HG03175 (cell line): ENCODE measurements around the gene DCDC1.
"Not testable (repeated sequence)": the region's sequence is repeated elsewhere in the genome, so short reads cannot be mapped to it uniquely, and the experiment has no call there.

ENCODE experiments used
- ATAC-seq: cut with Tn5 transposase; IDR thresholded peaks from one replicate; pipeline ENCODE4 v1.9.1; 2021; ENCODE audit warnings: mild to moderate bottlenecking, moderate library complexity; ENCODE audit not compliant: unreplicated experiment

The DCDC1 gene

GRCh38 chr11:31000381-31000780 is 369.2 kb downstream of the DCDC1 start:
- ATAC-seq, result no peak

- ATAC-seq, result no peak
Measured at GRCh38 chr11:30992513-30992849, 377.1 kb downstream of the DCDC1 start.

DNA sequence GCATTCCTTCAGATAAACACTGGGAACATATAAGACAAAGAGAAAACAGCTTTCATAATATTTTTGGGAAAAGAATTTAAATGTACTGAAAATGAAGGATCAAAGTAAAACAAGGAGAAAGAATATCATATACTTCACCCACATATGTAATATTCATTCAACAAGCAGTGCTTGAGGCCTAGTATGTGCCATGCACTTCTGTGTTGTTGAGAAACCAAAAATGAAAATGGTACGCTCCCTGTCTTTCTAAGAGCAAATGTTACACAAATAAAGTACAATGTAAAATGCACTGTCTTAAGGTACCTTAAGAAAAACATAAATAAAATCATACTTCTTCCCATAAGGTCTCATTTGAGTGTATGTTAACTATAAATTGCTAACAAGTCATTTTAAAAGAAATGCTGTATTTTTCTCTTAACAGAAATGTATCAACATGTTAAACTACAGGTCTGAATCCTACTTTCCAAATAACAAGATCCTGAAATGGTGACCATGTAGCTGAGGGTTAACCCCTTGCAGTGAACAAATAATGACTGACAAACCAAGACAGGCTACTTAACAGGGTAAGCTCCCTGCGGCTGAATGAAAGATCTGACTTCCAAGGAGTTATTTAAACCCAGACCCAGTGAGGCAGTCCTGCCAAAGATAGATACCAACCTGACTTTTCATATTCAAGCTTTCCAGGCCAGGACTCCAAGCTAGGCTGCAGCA is 377.6 kb downstream of the DCDC1 start:
- no peak for ATAC-seq

DNA sequence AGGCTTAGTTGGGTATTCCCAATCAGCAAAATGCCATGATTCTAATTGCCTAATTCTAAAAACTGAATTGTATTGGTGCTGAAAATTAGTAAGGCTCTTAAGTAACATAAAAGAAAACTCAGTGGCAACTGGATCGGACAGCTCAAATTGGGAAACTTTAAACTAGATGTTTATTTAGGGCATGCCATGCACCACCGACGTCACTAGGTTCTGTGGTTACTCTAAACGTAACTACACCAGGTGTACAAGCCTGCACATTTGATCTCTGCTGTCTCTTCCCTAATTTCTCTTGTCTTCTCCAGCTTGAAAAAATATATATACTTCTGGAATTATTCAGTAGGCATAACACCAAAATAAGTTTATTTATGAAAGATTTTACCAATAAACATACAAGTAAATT is 378.2 kb downstream of the DCDC1 start:
- ATAC-seq, result no peak

- ATAC-seq, result no peak
Measured at GRCh38 chr11:30990625-30991296, 378.8 kb downstream of the DCDC1 start.

GRCh38 chr11:30987819-30988218 is 381.7 kb downstream of the DCDC1 start:
- no peak for ATAC-seq

GRCh38 chr11:30985536-30985935 is 384.0 kb downstream of the DCDC1 start:
- ATAC-seq, result no peak

- no peak for ATAC-seq
Measured at GRCh38 chr11:30984827-30985226, 384.7 kb downstream of the DCDC1 start.

- no peak for ATAC-seq
Measured at GRCh38 chr11:30984442-30984816, 385.1 kb downstream of the DCDC1 start.

DNA sequence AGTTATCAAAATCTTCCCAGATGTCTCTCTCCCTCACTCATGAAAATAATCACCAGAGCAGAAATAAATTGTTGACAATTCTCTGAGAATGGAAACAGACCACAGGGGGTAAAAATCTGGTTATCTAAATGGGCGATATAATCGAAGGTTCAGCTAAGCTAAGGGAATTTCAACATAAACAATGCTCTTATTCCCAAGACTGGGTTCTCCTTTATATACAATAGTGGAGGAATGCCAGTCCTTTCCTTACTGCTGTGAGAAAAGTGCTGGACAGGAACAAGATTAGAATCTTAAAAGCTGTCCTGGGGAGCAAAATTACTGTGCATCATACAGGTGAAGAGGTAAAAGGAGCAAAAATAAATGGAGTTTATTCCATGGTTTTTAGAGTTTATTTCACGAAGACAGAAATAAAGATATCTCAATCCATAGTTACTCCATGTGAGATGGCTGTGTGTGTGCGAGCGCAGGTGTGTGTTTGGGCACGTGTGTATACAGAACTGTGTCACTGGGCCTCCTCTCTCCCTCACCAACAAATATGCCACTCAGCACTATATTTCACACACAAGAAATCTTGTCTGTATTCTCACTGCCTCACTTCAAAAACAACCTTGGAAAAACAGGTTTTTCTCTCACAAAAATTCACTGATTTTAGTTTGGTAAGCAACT is 385.6 kb downstream of the DCDC1 start:
- ATAC-seq, result no peak

DNA sequence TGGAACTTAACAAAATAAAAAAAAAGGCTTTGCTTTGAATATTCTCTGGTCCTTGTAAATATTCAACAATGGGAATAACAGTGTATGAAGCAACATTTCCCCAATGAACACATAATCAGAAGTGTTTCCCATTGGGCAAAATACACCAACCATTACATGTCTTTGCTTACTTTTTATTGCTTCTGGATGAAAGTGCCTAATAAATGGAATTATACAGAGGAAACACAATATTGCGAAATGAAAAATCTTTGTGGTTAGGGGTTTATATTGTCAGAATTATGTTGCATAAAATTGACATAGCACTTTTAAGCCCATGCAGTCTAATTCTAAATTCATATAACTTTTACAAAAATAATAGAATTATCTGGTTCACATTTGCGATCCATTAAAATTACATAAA is 386.4 kb downstream of the DCDC1 start:
- no peak for ATAC-seq

- no peak for ATAC-seq
Measured at GRCh38 chr11:30967579-30967978, 402.0 kb downstream of the DCDC1 start.

- ATAC-seq, result no peak
Measured at GRCh38 chr11:30960387-30960992, 409.0 kb downstream of the DCDC1 start.

GRCh38 chr11:30956751-30957150 is 412.8 kb downstream of the DCDC1 start:
- ATAC-seq, result no peak

DNA sequence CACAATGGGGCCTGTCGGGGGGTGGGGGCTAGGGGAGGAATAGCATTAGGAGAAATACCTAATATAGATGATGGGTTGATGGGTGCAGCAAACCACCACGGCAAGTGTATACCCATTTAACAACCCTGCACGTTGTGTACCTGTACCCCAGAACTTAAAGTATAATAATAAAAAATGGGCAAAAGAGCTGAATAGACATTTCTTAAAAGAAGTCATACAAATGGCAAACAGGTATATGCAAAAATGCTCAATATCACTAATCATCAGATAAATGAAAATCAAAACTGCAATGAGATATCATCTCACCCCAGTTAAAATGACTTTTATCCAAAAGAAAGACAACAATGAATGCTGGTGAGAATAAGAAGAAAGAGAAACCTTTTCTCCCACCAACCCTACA is 419.7 kb downstream of the DCDC1 start:
- ATAC-seq, result no peak

- not testable (repeated sequence) for ATAC-seq
Measured at GRCh38 chr11:30947715-30948114, 421.8 kb downstream of the DCDC1 start.

DNA sequence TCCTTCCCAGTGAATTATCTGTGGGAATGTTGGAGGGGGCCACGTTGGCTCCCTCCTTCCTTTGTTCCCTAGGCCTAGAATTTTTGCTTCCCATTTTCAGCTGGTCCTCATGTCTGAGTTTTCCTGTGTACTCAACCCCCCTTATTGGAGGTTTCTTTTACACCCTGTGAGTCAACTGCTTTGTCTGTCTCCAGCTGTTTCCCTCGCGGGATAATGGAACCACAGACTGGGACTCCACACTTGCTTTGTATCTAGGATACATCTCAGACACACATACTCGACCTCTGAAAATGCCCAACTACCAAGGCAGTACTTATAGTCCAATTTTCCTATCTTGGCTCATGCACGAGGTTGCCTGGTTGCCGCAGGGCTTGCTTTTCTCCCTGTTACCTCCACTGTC is 430.7 kb downstream of the DCDC1 start:
- ATAC-seq, result no peak

DNA sequence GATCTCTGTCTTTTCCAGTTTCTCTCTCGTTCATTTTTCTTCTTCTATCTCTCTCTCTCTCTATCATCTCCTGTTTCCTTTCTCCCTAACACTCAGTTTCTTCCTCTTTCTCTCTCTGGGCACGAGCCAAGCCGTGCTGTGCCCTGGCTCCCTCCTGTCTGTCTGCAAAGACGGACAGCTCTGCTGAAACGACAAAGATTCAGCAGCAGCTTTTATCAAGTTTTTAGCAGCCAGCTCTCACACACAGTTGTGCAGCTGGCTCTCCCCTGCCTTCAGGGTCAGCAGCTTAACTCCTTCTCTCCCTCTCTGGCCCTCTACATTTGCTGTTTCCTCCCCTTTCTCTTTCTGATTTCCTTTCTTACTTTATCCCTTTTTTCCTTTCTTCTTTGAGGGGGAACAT is 431.4 kb downstream of the DCDC1 start:
- no peak for ATAC-seq

DNA sequence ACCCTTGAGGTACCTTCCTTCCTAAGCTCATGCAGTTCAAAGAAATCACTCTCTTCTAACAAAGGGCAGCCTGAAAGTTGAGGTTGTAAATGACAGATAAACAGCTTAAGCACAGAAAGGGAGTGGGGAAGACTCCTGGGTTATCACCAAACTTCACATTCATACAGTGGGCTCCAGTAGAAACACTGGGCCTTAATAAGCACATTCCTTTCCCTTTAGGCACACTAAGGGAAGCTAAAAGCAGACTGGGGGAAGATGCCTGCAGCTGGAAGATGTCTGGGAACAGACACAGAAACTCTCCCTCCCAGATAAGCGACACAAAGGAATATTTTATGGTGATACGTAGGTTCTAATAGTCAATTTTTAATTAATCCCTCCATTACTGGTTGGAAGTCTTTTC is 433.0 kb downstream of the DCDC1 start:
- no peak for ATAC-seq

- no peak for ATAC-seq
Measured at GRCh38 chr11:30935861-30936260, 433.7 kb downstream of the DCDC1 start.

GRCh38 chr11:30926130-30926529 is 443.4 kb downstream of the DCDC1 start:
- no peak for ATAC-seq

DNA sequence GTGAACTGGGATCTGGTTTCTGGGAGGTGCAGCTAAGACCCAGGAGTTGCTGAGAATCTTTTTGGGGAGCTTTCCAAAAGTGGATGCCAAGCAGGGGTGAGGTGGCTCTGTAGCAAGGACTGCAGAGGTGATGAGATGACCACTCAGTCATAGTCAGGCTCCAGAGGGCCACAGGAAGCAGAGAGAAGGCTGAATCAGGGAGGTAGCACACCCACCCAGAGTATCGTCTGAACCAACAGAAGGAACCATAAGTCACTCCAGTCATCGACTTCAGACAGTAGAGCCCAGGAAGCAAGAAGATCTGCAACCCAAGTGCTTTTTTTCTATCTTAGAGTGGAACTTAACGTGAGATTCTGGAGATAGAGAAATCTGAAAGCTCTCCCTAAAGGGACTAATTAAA is 447.7 kb downstream of the DCDC1 start:
- no peak for ATAC-seq
